LHCN-M2 (cell line): ENCODE measurements around the gene LKAAEAR1. TPM values are rescaled to one million over a fixed set of nuclear protein-coding genes. Genes with fewer than 3 reads are reported as not detected.

ENCODE experiments used
- DNase-seq: peaks from one replicate; pipeline ENCODE4 v3.0.0-alpha.2; 2012; ENCODE audit warnings: low read depth
- total RNA-seq: library from RNA; depleted of rRNA; stranded (reverse); fragments of >200 nt; gene quantifications from 2 replicates; pipeline ENCODE4 v1.2.3, GENCODE V29; 2014

The LKAAEAR1 gene
- total RNA-seq, 1 experiment from 2014 or later, result 0.40 TPM

GRCh38 chr20:64079273-64080012 lies 4.8 kb downstream of the LKAAEAR1 start, which contains the start of gene RGS19:
Gene RGS19, minus strand, starts transcription at chr20:64079518. Its CDS starts 2,632 bp downstream, at chr20:64076886.
- peak; percentile 52 for DNase-seq

DNA sequence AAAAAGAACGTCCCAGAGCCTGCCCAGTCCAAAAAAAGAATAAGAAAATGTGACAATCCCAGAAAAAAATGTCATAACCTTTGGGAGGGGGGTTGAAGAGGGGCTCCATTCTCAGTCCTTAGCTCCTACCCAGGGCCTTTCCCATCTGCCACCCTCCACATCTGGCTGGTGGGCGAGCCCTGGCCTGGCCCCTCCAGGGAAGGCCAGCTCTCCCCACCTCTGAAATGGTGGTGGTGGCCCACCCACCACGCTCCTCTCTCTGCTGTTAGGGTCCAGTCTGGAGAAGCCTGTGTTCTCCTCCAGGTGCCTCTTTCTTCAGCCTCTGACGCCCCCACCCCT lies 5.3 kb downstream of the LKAAEAR1 start:
- no peak for DNase-seq

GRCh38 chr20:64077876-64078551 lies 6.2 kb downstream of the LKAAEAR1 start:
- DNase-seq, result no peak

DNA sequence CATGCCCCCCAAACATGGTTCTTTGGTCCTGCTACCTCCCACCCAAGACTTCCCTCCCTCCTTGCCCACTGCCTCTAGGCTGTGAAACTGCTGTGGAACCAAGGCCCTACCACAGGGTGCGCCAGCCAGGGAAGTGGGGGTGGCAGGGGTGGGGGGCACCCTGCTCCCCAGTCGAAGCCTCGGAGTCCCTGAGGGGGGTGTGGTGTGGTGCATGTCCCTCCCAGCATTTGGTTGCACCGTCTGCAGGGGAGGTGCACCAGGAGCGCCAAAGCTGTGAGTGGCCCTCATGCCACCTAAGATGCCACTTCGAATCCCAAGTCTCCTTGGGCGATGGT lies 6.7 kb downstream of the LKAAEAR1 start:
- no peak for DNase-seq

GRCh38 chr20:64077094-64077493 lies 7.1 kb downstream of the LKAAEAR1 start:
- no peak for DNase-seq

DNA sequence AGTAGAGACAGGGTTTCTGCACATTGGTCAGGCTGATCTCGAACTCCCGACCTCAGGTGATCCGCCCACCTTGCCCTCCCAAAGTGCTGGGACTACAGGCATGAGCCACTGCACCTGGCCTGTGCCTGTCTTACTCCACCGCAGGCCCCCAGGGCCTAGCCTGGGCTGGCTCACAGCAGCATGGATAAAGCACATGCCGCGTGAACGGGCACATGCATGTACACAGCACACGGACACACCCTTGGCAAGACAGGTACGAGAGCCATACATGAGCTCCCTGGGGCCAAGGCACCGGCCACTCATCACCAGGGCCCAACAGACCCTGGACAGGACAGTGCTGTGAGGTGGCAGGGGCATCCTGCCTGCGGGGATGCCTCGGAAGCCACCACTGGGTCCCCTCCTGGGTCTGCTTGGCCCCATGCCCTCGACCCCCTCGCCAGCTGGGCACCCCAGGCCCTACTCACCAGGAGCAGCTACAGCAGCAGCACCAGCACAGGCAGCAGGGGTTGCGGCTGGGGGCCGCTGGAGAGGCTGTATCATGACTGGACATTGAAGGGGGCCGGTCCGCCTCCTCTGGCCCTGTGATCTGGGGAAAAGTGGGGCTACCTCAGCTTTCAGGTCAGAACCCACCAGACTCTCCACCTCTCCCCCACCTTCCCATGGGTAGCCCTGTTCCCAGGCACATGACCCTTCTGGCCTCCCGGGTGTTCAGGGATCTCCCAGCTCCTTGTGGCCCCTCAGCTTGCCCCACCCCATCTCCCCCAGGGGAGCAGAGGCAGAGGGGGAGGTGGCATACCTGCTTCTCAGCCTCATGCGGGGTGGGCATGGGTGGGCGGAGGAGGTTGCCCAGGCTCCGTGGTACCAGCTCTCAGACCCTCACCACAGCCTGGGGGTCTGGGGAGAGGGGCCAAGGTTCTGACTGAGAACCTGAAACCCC lies 7.9 kb downstream of the LKAAEAR1 start:
- DNase-seq, result no peak

DNA sequence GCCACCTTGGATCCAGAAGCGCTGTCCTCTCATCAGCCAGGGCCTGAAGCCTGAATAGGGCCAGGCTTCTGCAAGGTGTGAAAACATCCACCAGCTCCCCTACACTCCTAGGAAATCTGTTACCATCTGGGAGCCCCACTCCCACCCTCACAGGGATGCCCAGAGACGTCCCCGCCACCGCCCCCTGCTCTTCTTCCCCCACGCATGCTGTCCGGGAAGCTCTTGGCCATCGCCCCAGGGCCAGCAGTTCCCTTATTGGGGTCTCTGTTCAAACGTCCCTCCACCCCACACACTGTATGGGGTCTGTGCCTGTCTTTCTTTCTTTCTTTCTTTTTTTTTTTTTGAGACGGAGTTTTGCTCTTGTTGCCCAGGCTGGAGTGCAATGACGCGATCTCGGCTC lies 8.6 kb downstream of the LKAAEAR1 start:
- DNase-seq, result no peak

GRCh38 chr20:64074963-64075362 lies 9.2 kb downstream of the LKAAEAR1 start:
- no peak for DNase-seq

- no peak for DNase-seq
These were observed 9.9 kb downstream of the LKAAEAR1 start for GRCh38 chr20:64074184-64074789.

- DNase-seq, result no peak
These were observed 10.6 kb downstream of the LKAAEAR1 start for GRCh38 chr20:64073476-64074183.

- DNase-seq, result no peak
These were observed 11.6 kb downstream of the LKAAEAR1 start for GRCh38 chr20:64072498-64073063.

- DNase-seq, result no peak
These were observed 12.6 kb downstream of the LKAAEAR1 start for GRCh38 chr20:64071341-64072332.

- no peak for DNase-seq
These were observed 13.8 kb downstream of the LKAAEAR1 start for GRCh38 chr20:64070244-64070993.

GRCh38 chr20:64069614-64070243 lies 14.5 kb downstream of the LKAAEAR1 start:
- no peak for DNase-seq

DNA sequence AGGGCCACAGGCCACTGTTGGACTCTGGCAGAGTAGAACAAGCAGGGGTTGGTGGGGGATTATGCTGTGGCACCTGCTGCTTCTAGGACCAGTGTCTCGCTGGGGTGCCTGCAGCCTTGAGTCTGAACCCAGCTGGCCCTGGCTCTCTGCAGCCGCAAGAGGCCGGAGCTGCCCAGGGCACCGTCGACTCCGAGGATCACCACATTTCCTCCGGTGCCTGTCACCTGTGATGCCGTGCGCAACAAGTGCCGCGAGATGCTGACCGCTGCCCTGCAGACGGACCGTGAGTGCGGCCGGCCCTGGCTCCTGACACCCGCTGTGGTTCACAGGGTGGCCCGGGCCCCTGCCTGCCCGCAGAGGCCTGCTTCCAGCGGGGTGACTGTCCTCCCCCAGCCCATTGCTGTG lies 15.0 kb downstream of the LKAAEAR1 start:
- DNase-seq, result no peak

GRCh38 chr20:64068386-64069208 lies 15.6 kb downstream of the LKAAEAR1 start:
- DNase-seq, result no peak

GRCh38 chr20:64067733-64068307 lies 16.4 kb downstream of the LKAAEAR1 start:
- DNase-seq, result no peak
